HCT116 (cell line): ENCODE results near the gene FGL2. TPM values are rescaled to one million over a fixed set of nuclear protein-coding genes. Genes with fewer than 3 reads are reported as not detected.

ENCODE experiments used
- ATAC-seq: fragments of 200-7000 bp; cut with Tn5 transposase; 2 replicates; pipeline ENCODE4 v1.9.1; 2020; ENCODE audit warnings: mild to moderate bottlenecking, moderate library complexity
- BruUV-seq: library from RNA; stranded (reverse); fragments of 400-500 nt; replicated peaks from 2 replicates; lab custom pipeline; 2021; lab: Mats Ljungman, UMichigan
- CTCF ChIA-PET: fragments of 300-600 bp; sonication (Branson Sonifier 250); formaldehyde crosslinking; loops from one replicate; lab custom pipeline; 2021; ENCODE audit warnings: antibody characterized with exemption; lab: Charles Lee
- POLR2A ChIA-PET: fragments of 300-600, 350-600 bp; sonication (Branson Sonifier 250); formaldehyde crosslinking; loops from one replicate; lab custom pipeline; 2021; ENCODE audit warnings: antibody characterized with exemption; lab: Charles Lee
- RAD21 ChIA-PET, 2 experiments: fragments of 300-600 bp; sonication (Branson Sonifier 250); formaldehyde crosslinking; loops; one replicate each; lab custom pipeline; 2023; ENCODE audit warnings: low total read pairs in 2 of 2; ENCODE audit not compliant: uncharacterized antibody in 2 of 2, unreplicated experiment in 2 of 2, low non-redundant PET in 1 of 2; lab: Charles Lee
- DNase-seq: peaks from one replicate; pipeline ENCODE4 v3.0.0-alpha.2; 2010; ENCODE audit warnings: low read depth, low spot score
- H2AFZ ChIP-seq: fragments of 200-600 bp; shearing (Covaris generic), sonication (generic); 2 replicates; pipeline ENCODE4 v1.6.1; 2017; ENCODE audit warnings: low read depth, mixed run types, mixed read lengths, antibody characterized with exemption, low read length; ENCODE audit not compliant: poor library complexity, severe bottlenecking
- H3K27ac ChIP-seq: 2 replicates; pipeline ENCODE4 v1.5.1; 2012; ENCODE audit warnings: low read depth, low read length
- H3K27me3 ChIP-seq: fragments of 200-600 bp; sonication (generic); 2 replicates; pipeline ENCODE4 v1.6.1; 2016; ENCODE audit warnings: mixed run types, low read length, mixed read lengths; ENCODE audit not compliant: insufficient read depth
- H3K36me3 ChIP-seq, 2 experiments: fragments of 200-500 bp in 1 of 2; fragments of 200-600 bp in 1 of 2; sonication (Bioruptor generic) in 1 of 2; sonication (generic) in 1 of 2; 2 replicates each; pipeline versions ENCODE4 v1.5.1 to v1.6.1; 2014 to 2016; ENCODE audit warnings: low read length in 2 of 2, inconsistent platforms in 1 of 2, mixed read lengths in 1 of 2, mixed run types in 1 of 2; ENCODE audit not compliant: insufficient read depth in 2 of 2, control insufficient read depth in 1 of 2
- H3K4me1 ChIP-seq, 2 experiments: fragments of 200-600 bp in 1 of 2; sonication (generic) in 1 of 2; 2 replicates each; pipeline versions ENCODE4 v1.5.1 to v1.6.1; 2012 to 2017; ENCODE audit warnings: low read length in 2 of 2, inconsistent platforms in 1 of 2, mild to moderate bottlenecking in 1 of 2, mixed read lengths in 1 of 2, mixed run types in 1 of 2, moderate library complexity in 1 of 2; ENCODE audit not compliant: insufficient read depth in 2 of 2, control insufficient read depth in 1 of 2
- H3K4me2 ChIP-seq: fragments of 200-600 bp; sonication (generic); 2 replicates; pipeline ENCODE4 v1.6.1; 2017; ENCODE audit warnings: mixed run types, low read length, mixed read lengths
- H3K4me3 ChIP-seq, 2 experiments: fragments of 200-600 bp in 1 of 2; sonication (generic) in 1 of 2; replicated peaks in 1 of 2; 2 replicates each; pipeline ENCODE4 v1.5.1; 2011 to 2016; ENCODE audit warnings: low read length in 2 of 2, control low read depth in 1 of 2, low read depth in 1 of 2, mild to moderate bottlenecking in 1 of 2, mixed read lengths in 1 of 2, mixed run types in 1 of 2
- H3K79me2 ChIP-seq: fragments of 200-600 bp; sonication (generic); 2 replicates; pipeline ENCODE4 v1.6.1; 2017; ENCODE audit warnings: mild to moderate bottlenecking, mixed run types, low read length, moderate library complexity, mixed read lengths; ENCODE audit not compliant: insufficient read depth
- H3K9ac ChIP-seq: fragments of 200-600 bp; sonication (generic); 2 replicates; pipeline ENCODE4 v1.6.1; 2016; ENCODE audit warnings: low read length, mixed read lengths
- H3K9me2 ChIP-seq: fragments of 200-600 bp; sonication (generic), shearing (Covaris generic); 2 replicates; pipeline ENCODE4 v1.6.1; 2017; ENCODE audit warnings: mixed run types, mild to moderate bottlenecking, moderate library complexity; ENCODE audit not compliant: insufficient read depth
- H3K9me3 ChIP-seq, 2 experiments: fragments of 200-500 bp in 1 of 2; fragments of 200-600 bp in 1 of 2; sonication (Bioruptor generic) in 1 of 2; sonication (generic) in 1 of 2; 2 replicates each; pipeline ENCODE4 v1.6.1; 2014 to 2017; ENCODE audit warnings: low read length in 2 of 2, mixed read lengths in 2 of 2, inconsistent platforms in 1 of 2, low read depth in 1 of 2, mild to moderate bottlenecking in 1 of 2, mixed run types in 1 of 2, moderate library complexity in 1 of 2; ENCODE audit not compliant: control insufficient read depth in 1 of 2, insufficient read depth in 1 of 2
- H4K20me1 ChIP-seq: fragments of 200-600 bp; sonication (generic), shearing (Covaris generic); 2 replicates; pipeline ENCODE4 v1.6.1; 2017; ENCODE audit warnings: mixed run types, mild to moderate bottlenecking, moderate library complexity; ENCODE audit not compliant: insufficient read depth
- CBX3 ChIP-seq: IDR thresholded peaks from 2 replicates; pipeline ENCODE4 v1.6.1; 2012; ENCODE audit warnings: low read depth
- CEBPB ChIP-seq: IDR thresholded peaks from 2 replicates; pipeline ENCODE4 v1.6.1; 2012; ENCODE audit warnings: low read depth
- CTCF ChIP-seq, 3 experiments: fragments of 200-600 bp in 1 of 3; sonication (generic) in 1 of 3; IDR thresholded peaks in 2 of 3; conservative IDR thresholded peaks in 1 of 3; 2 replicates each; pipeline ENCODE4 v1.5.1; 2012 to 2017; ENCODE audit warnings: low read depth in 2 of 3, low read length in 2 of 3, antibody characterized with exemption in 1 of 3, borderline replicate concordance in 1 of 3, control low read depth in 1 of 3, mild to moderate bottlenecking in 1 of 3, mixed read lengths in 1 of 3, mixed run types in 1 of 3, moderate library complexity in 1 of 3; ENCODE audit not compliant: insufficient read depth in 1 of 3
- EGR1 ChIP-seq: IDR thresholded peaks from 2 replicates; pipeline ENCODE4 v1.6.1; 2012; ENCODE audit warnings: low read depth
- ELF1 ChIP-seq: IDR thresholded peaks from 2 replicates; pipeline ENCODE4 v1.6.1; 2012; ENCODE audit warnings: low read depth, borderline replicate concordance
- EZH2 ChIP-seq: fragments of 200-600 bp; sonication (generic); IDR thresholded peaks from 2 replicates; pipeline ENCODE4 v1.6.1; 2017; ENCODE audit warnings: antibody characterized with exemption, mixed run types
- EZH2phosphoT487 ChIP-seq: fragments of 200-600 bp; IDR thresholded peaks from 2 replicates; pipeline ENCODE4 v1.6.1; 2018; ENCODE audit warnings: antibody characterized with exemption, borderline replicate concordance
- FOSL1 ChIP-seq: IDR thresholded peaks from 2 replicates; pipeline ENCODE4 v1.6.1; 2012; ENCODE audit warnings: low read depth
- JUND ChIP-seq: IDR thresholded peaks from 2 replicates; pipeline ENCODE4 v1.6.1; 2012
- MAX ChIP-seq: IDR thresholded peaks from 2 replicates; pipeline ENCODE4 v1.6.1; 2012
- POLR2A ChIP-seq: IDR thresholded peaks from 2 replicates; pipeline ENCODE4 v1.7.0; 2011; ENCODE audit warnings: borderline replicate concordance; ENCODE audit not compliant: insufficient read depth, insufficient read length; ENCODE audit errors: extremely low read depth
- POLR2AphosphoS5 ChIP-seq: IDR thresholded peaks from 2 replicates; pipeline ENCODE4 v1.6.1; 2011; ENCODE audit warnings: mild to moderate bottlenecking, low read depth, low read length, moderate library complexity
- SIN3A ChIP-seq: IDR thresholded peaks from 2 replicates; pipeline ENCODE4 v1.6.1; 2012; ENCODE audit warnings: low read depth
- SRF ChIP-seq: IDR thresholded peaks from 2 replicates; pipeline ENCODE4 v1.6.1; 2012; ENCODE audit warnings: low read depth
- TCF7L2 ChIP-seq: IDR thresholded peaks from 2 replicates; pipeline ENCODE4 v1.7.0; 2011; ENCODE audit warnings: borderline replicate concordance, inconsistent platforms; ENCODE audit not compliant: insufficient read depth, insufficient read length; ENCODE audit errors: extremely low read depth
- YY1 ChIP-seq: IDR thresholded peaks from 2 replicates; pipeline ENCODE4 v1.6.1; 2011; ENCODE audit warnings: low read length, low read depth, moderate library complexity, mild to moderate bottlenecking; ENCODE audit not compliant: insufficient replicate concordance; ENCODE audit errors: extremely low read depth
- ZFX ChIP-seq: fragments of 450-650 bp; IDR thresholded peaks from 2 replicates; pipeline ENCODE4 v1.6.1; 2017
- ZNF274 ChIP-seq: fragments of 200-500 bp; sonication (Bioruptor generic); IDR thresholded peaks from 2 replicates; pipeline ENCODE4 v1.6.1; 2014; ENCODE audit warnings: mild to moderate bottlenecking, low read depth, low read length, inconsistent platforms
- intact Hi-C: fragments of 100-400 bp; cut with micrococcal nuclease; formaldehyde crosslinking; loops from 2 replicates; pipeline ENCODE4 v1.10.0; 2022
- total RNA-seq: library from RNA; stranded (reverse); gene quantifications from one replicate; pipeline ENCODE4 v1.2.1, GENCODE V29; 2021; ENCODE audit not compliant: unreplicated experiment
- TF ChIP-seq, protein P1 (sequence below): IDR thresholded peaks from 2 replicates; pipeline ENCODE4 v1.6.1; 2012
- TF ChIP-seq, protein P2 (sequence below): IDR thresholded peaks from 2 replicates; pipeline ENCODE4 v1.6.1; 2012; ENCODE audit warnings: low read depth

The FGL2 gene
- total RNA-seq, 1 experiment from 2014 or later = not detected

DNA sequence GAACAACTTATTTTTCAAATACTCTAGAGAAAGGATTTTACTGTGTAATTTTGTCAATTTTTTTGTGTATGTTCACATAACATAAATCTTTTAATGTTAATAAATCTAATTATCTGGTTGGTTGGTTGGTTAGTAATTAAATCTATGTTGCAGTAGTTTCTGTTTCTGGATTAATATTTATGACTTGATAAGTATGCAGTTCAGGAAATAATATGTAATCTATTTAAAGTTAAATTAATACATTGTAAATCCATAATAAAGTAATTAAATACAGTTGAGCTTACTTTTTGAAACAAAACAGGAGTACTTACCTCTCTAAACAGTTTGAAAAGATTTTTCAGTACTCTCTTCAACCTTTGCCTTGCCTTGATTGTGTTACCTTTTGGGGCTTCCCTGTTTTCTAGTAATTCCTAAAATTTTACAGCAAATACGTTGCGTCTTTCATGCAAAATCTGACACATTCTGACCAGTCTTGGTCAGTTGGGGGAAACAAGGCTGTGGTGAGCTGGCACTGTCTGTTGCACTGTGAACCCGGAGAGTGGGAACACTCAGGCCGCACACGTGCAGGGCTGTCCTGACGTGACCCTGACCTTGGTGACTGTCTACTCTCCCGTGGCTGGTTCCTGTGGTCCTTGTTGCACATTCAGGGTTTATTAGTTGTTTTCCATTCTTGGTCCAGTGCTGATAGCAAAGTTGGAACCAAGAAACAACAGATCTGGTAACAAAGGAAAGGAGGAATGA is 45.6 kb upstream of the FGL2 start:
- H3K9me2 ChIP-seq = no peaks in the 10 kb centered on the region
- H3K4me1 ChIP-seq = no peaks in the 10 kb centered on the region
- H3K27ac ChIP-seq = no peak overlapping the region
- no peaks in the 10 kb centered on the region for H4K20me1 ChIP-seq
- no peaks in the 10 kb centered on the region for H3K9me3 ChIP-seq
- H3K36me3 ChIP-seq = 0 out of 4 replicates have a peak, but pooled peaks cover 0 to 2% of the 10 kb centered on the region in 2 experiments
- H3K27me3 ChIP-seq = no peaks in the 10 kb centered on the region
- H3K79me2 ChIP-seq = no peaks in the 10 kb centered on the region
- TF ChIP-seq MAX = no peak
- TF ChIP-seq JUND = no peak
- no peak for TF ChIP-seq EZH2phosphoT487
- TF ChIP-seq POLR2AphosphoS5 = no peak
- no peak for TF ChIP-seq FOSL1
- no peak for TF ChIP-seq SIN3A
- no peak for TF ChIP-seq YY1
- no peak for TF ChIP-seq EZH2
- TF ChIP-seq CEBPB = no peak
- TF ChIP-seq, protein P1, sequence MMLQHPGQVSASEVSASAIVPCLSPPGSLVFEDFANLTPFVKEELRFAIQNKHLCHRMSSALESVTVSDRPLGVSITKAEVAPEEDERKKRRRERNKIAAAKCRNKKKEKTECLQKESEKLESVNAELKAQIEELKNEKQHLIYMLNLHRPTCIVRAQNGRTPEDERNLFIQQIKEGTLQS = no peak
- TF ChIP-seq, protein P2, sequence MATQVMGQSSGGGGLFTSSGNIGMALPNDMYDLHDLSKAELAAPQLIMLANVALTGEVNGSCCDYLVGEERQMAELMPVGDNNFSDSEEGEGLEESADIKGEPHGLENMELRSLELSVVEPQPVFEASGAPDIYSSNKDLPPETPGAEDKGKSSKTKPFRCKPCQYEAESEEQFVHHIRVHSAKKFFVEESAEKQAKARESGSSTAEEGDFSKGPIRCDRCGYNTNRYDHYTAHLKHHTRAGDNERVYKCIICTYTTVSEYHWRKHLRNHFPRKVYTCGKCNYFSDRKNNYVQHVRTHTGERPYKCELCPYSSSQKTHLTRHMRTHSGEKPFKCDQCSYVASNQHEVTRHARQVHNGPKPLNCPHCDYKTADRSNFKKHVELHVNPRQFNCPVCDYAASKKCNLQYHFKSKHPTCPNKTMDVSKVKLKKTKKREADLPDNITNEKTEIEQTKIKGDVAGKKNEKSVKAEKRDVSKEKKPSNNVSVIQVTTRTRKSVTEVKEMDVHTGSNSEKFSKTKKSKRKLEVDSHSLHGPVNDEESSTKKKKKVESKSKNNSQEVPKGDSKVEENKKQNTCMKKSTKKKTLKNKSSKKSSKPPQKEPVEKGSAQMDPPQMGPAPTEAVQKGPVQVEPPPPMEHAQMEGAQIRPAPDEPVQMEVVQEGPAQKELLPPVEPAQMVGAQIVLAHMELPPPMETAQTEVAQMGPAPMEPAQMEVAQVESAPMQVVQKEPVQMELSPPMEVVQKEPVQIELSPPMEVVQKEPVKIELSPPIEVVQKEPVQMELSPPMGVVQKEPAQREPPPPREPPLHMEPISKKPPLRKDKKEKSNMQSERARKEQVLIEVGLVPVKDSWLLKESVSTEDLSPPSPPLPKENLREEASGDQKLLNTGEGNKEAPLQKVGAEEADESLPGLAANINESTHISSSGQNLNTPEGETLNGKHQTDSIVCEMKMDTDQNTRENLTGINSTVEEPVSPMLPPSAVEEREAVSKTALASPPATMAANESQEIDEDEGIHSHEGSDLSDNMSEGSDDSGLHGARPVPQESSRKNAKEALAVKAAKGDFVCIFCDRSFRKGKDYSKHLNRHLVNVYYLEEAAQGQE = no peak
- TF ChIP-seq ZNF274 = no peak
- no peak for TF ChIP-seq SRF
- TF ChIP-seq ELF1 = no peak
- no peak for TF ChIP-seq POLR2A
- no peak for TF ChIP-seq EGR1
- TF ChIP-seq CTCF (IDR thresholded peaks at IDR 0.05 in 2 of 3, conservative IDR thresholded peaks at IDR 0.05 in 1 of 3; ENCODE audit: borderline replicate concordance in 1 of 3, insufficient read depth in 1 of 3, low read depth in 2 of 3, low read length in 2 of 3) = no peak
- no peak for TF ChIP-seq TCF7L2
- TF ChIP-seq CBX3 = no peak
- no peak for TF ChIP-seq ZFX
- ATAC-seq (no peak), DNase-seq (no peak)
- no peak overlapping the region for H3K4me3 ChIP-seq
- ChIA-PET POLR2A (no interaction called here), CTCF (no interaction called here), RAD21 (no interaction called here)
- intact Hi-C loops = loop anchor here (5.0 kb wide), 2 partner anchors 87 to 118 kb away; no protein-coding TSS in a partner anchor
- BruUV-seq = no TSS peak
- H3K4me2 ChIP-seq = no peak overlapping the region
- no peak overlapping the region for H3K9ac ChIP-seq
- no peak overlapping the region for H2AFZ ChIP-seq
